ENCODE results near the gene CFI.

- TF ChIP-seq, protein P1, sequence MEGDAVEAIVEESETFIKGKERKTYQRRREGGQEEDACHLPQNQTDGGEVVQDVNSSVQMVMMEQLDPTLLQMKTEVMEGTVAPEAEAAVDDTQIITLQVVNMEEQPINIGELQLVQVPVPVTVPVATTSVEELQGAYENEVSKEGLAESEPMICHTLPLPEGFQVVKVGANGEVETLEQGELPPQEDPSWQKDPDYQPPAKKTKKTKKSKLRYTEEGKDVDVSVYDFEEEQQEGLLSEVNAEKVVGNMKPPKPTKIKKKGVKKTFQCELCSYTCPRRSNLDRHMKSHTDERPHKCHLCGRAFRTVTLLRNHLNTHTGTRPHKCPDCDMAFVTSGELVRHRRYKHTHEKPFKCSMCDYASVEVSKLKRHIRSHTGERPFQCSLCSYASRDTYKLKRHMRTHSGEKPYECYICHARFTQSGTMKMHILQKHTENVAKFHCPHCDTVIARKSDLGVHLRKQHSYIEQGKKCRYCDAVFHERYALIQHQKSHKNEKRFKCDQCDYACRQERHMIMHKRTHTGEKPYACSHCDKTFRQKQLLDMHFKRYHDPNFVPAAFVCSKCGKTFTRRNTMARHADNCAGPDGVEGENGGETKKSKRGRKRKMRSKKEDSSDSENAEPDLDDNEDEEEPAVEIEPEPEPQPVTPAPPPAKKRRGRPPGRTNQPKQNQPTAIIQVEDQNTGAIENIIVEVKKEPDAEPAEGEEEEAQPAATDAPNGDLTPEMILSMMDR (IDR thresholded peaks at IDR 0.05), result no peak
- no peak for TF ChIP-seq EZH2 (IDR thresholded peaks at IDR 0.05; ENCODE audit: borderline replicate concordance, insufficient read depth, low read depth, low read length, poor library complexity, severe bottlenecking)
Observed at GRCh38 chr4:109755656-109756055, 46.1 kb downstream of the CFI start.
